ENCODE measurements around the gene BORCS5.

DNA sequence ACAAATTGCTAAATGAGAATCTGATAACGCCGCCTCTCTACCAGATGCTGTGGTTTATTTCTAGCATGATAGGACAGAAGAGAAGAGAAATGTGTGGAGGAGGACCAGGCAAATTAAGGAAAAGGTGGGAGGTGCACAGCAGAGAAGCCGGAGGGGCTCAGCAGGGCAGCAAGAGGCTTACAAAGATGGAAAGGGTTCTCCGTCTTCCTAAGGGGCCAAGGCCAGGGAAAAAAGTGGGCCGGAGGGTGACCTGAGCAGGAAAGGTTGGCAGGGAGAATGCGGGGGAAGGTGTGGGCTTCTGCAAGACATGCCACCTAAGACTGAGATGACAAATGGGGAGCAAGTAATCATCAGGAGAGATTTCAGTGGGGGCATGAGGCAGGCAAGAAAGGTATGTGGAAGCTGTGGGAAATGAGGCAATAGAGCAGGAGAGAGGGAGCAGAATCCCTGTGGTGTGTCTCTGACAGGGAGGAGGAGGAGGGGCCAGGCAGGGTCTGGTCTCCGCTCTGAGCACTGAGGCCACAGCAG is 25.6 kb upstream of the BORCS5 start:
- TF ChIP-seq POLR2AphosphoS5 (IDR thresholded peaks at IDR 0.05; ENCODE audit: low read depth): no peak
- TF ChIP-seq, protein P1, sequence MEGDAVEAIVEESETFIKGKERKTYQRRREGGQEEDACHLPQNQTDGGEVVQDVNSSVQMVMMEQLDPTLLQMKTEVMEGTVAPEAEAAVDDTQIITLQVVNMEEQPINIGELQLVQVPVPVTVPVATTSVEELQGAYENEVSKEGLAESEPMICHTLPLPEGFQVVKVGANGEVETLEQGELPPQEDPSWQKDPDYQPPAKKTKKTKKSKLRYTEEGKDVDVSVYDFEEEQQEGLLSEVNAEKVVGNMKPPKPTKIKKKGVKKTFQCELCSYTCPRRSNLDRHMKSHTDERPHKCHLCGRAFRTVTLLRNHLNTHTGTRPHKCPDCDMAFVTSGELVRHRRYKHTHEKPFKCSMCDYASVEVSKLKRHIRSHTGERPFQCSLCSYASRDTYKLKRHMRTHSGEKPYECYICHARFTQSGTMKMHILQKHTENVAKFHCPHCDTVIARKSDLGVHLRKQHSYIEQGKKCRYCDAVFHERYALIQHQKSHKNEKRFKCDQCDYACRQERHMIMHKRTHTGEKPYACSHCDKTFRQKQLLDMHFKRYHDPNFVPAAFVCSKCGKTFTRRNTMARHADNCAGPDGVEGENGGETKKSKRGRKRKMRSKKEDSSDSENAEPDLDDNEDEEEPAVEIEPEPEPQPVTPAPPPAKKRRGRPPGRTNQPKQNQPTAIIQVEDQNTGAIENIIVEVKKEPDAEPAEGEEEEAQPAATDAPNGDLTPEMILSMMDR (IDR thresholded peaks at IDR 0.05; ENCODE audit: insufficient read depth, low read length): no peak
- TF ChIP-seq, protein P2, sequence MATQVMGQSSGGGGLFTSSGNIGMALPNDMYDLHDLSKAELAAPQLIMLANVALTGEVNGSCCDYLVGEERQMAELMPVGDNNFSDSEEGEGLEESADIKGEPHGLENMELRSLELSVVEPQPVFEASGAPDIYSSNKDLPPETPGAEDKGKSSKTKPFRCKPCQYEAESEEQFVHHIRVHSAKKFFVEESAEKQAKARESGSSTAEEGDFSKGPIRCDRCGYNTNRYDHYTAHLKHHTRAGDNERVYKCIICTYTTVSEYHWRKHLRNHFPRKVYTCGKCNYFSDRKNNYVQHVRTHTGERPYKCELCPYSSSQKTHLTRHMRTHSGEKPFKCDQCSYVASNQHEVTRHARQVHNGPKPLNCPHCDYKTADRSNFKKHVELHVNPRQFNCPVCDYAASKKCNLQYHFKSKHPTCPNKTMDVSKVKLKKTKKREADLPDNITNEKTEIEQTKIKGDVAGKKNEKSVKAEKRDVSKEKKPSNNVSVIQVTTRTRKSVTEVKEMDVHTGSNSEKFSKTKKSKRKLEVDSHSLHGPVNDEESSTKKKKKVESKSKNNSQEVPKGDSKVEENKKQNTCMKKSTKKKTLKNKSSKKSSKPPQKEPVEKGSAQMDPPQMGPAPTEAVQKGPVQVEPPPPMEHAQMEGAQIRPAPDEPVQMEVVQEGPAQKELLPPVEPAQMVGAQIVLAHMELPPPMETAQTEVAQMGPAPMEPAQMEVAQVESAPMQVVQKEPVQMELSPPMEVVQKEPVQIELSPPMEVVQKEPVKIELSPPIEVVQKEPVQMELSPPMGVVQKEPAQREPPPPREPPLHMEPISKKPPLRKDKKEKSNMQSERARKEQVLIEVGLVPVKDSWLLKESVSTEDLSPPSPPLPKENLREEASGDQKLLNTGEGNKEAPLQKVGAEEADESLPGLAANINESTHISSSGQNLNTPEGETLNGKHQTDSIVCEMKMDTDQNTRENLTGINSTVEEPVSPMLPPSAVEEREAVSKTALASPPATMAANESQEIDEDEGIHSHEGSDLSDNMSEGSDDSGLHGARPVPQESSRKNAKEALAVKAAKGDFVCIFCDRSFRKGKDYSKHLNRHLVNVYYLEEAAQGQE (IDR thresholded peaks at IDR 0.05; ENCODE audit: insufficient replicate concordance, low read depth): no peak
- TF ChIP-seq SPI1 (IDR thresholded peaks at IDR 0.05; ENCODE audit: borderline replicate concordance, low read depth): no peak
- TF ChIP-seq GABPA (IDR thresholded peaks at IDR 0.05; ENCODE audit: low read depth): no peak

Data from HL-60 (cell line).